Esophagus muscularis mucosa (tissue), 4 donors: ENCODE data around the gene MAPK12. TPM values are rescaled to one million over a fixed set of nuclear protein-coding genes. Genes with fewer than 3 reads are reported as not detected.

ENCODE experiments used
- DNase-seq: peaks from one replicate; pipeline ENCODE4 v3.0.0-alpha.2; 2017; ENCODE audit errors: extremely low spot score
- H3K27ac ChIP-seq, 4 donors: fragments of 200-600 bp; sonication (generic); replicated peaks in 1 of 4; 1 replicate in 3 of 4; 2 replicates in 1 of 4; pipeline ENCODE4 v1.5.1; 2016 to 2019; ENCODE audit warnings: mild to moderate bottlenecking in 1 of 4
- H3K27me3 ChIP-seq, 4 donors: fragments of 200-600 bp; sonication (generic); one replicate each; pipeline versions ENCODE4 v1.5.1 to v1.6.0; 2016 to 2019
- H3K36me3 ChIP-seq, 4 donors: fragments of 200-600 bp; sonication (generic); one replicate each; pipeline ENCODE4 v1.5.1; 2016 to 2019
- H3K4me1 ChIP-seq, 4 donors: fragments of 200-600 bp; sonication (generic); one replicate each; pipeline ENCODE4 v1.5.1; 2016 to 2019
- H3K4me3 ChIP-seq, 4 donors: fragments of 200-600 bp; sonication (generic); 1 replicate in 2 of 4; 2 replicates in 2 of 4; pipeline ENCODE4 v1.5.1; 2016 to 2019; ENCODE audit warnings: mild to moderate bottlenecking in 4 of 4, moderate library complexity in 1 of 4
- H3K9me3 ChIP-seq, 4 donors: fragments of 200-600 bp; sonication (generic); 1 replicate in 3 of 4; 2 replicates in 1 of 4; pipeline ENCODE4 v1.5.1; 2016 to 2019
- CTCF ChIP-seq, 3 experiments: fragments of 200-600 bp in 2 of 3; fragments of 450-650 bp in 1 of 3; sonication (generic) in 2 of 3; IDR thresholded peaks; one replicate each; pipeline ENCODE4 v1.5.1; 2017 to 2019; ENCODE audit warnings: antibody characterized with exemption in 3 of 3, mild to moderate bottlenecking in 2 of 3, moderate library complexity in 1 of 3
- EP300 ChIP-seq: sonication (generic); formaldehyde crosslinking; IDR thresholded peaks from one replicate; pipeline ENCODE4 v1.6.1; 2017; ENCODE audit warnings: antibody characterized with exemption
- POLR2A ChIP-seq: fragments of 450-650 bp; IDR thresholded peaks from one replicate; pipeline ENCODE4 v1.6.1; 2017; ENCODE audit warnings: antibody characterized with exemption, moderate library complexity, mild to moderate bottlenecking, low read depth
- POLR2AphosphoS5 ChIP-seq, 2 donors: sonication (generic); formaldehyde crosslinking; IDR thresholded peaks; one replicate each; pipeline ENCODE4 v1.6.1; 2017; ENCODE audit warnings: antibody characterized with exemption in 2 of 2
- WGBS: methylation state at CpG from one replicate; pipeline ENCODE4 v1.1.5; 2018; 5-methylcytosine and 5-hydroxymethylcytosine counted together
- intact Hi-C: fragments of 100-400 bp; cut with DNase I; formaldehyde crosslinking; loops from one replicate; pipeline ENCODE4 v1.15.1; 2023
- total RNA-seq, 4 donors: library from RNA; depleted of rRNA; stranded (reverse); fragments of >200 nt; gene quantifications; one replicate each; pipeline versions ENCODE4 v1.1.0 to v1.2.1, GENCODE V29; 2016

MAPK12 gene
- total RNA-seq, 4 donors from 2014 or later, result 5.8 to 22.9 (median 16.1) TPM

GRCh38 chr22:50216684-50217520 is 44.6 kb downstream of the MAPK12 start:
- no peak overlapping the region for H3K27ac ChIP-seq
- H3K27me3 ChIP-seq, result no peaks in the 10 kb centered on the region
- no peaks in the 10 kb centered on the region for H3K9me3 ChIP-seq
- intact Hi-C loops, result no loop called here
- DNase-seq, result no peak
- H3K4me1 ChIP-seq, result peaks cover 6 to 18% (median 12%) of the 10 kb centered on the region in 4 donors
- WGBS, result 94% methylated on average over 30 of the region's 57 CpGs
- peaks cover 54 to 98% (median 94%) of the 10 kb centered on the region in 4 donors for H3K36me3 ChIP-seq
- TF ChIP-seq POLR2AphosphoS5 (IDR thresholded peaks at IDR 0.05) (no peak), CTCF (IDR thresholded peaks at IDR 0.05) (no peak), EP300 (no peak), POLR2A (no peak)
- H3K4me3 ChIP-seq, result no peak overlapping the region

GRCh38 chr22:50216055-50216683 is 45.3 kb downstream of the MAPK12 start:
- Histone ChIP-seq H3K9me3 (no peaks in the 10 kb centered on the region), H3K27me3 (no peaks in the 10 kb centered on the region), H3K36me3 (peaks cover 47 to 97% (median 93%) of the 10 kb centered on the region in 4 donors), H3K4me1 (peaks cover 6 to 18% (median 12%) of the 10 kb centered on the region in 4 donors), H3K4me3 (no peak overlapping the region), H3K27ac (no peak overlapping the region)
- DNase-seq, result no peak
- WGBS, result 72% methylated on average over 10 of the region's 15 CpGs
- intact Hi-C loops, result no loop called here
- TF ChIP-seq CTCF (IDR thresholded peaks at IDR 0.05) (no peak), POLR2A (no peak), EP300 (no peak), POLR2AphosphoS5 (IDR thresholded peaks at IDR 0.05) (no peak)

- peaks cover 6 to 20% (median 12%) of the 10 kb centered on the region in 4 donors for H3K4me1 ChIP-seq
- intact Hi-C loops, result no loop called here
- no peak for DNase-seq
- H3K27me3 ChIP-seq, result no peaks in the 10 kb centered on the region
- no peak overlapping the region for H3K4me3 ChIP-seq
- 76% methylated on average over 11 of the region's 17 CpGs for WGBS
- H3K36me3 ChIP-seq, result peaks cover 47 to 97% (median 93%) of the 10 kb centered on the region in 4 donors
- H3K9me3 ChIP-seq, result no peaks in the 10 kb centered on the region
- H3K27ac ChIP-seq, result no peak overlapping the region
- TF ChIP-seq CTCF (IDR thresholded peaks at IDR 0.05) (no peak), EP300 (no peak), POLR2AphosphoS5 (IDR thresholded peaks at IDR 0.05) (no peak), POLR2A (no peak)
Measured at GRCh38 chr22:50215297-50216054, 46.0 kb downstream of the MAPK12 start.

- H3K4me1 ChIP-seq, result peaks cover 0 to 24% (median 10%) of the 10 kb centered on the region in 4 donors
- H3K27ac ChIP-seq, result no peak overlapping the region
- no peak for DNase-seq
- H3K9me3 ChIP-seq, result no peaks in the 10 kb centered on the region
- peaks cover 42 to 97% (median 92%) of the 10 kb centered on the region in 4 donors for H3K36me3 ChIP-seq
- no peak overlapping the region for H3K4me3 ChIP-seq
- intact Hi-C loops, result no loop called here
- TF ChIP-seq EP300 (no peak), CTCF (IDR thresholded peaks at IDR 0.05) (no peak), POLR2A (no peak), POLR2AphosphoS5 (IDR thresholded peaks at IDR 0.05) (no peak)
- 96% methylated on average over 9 of the region's 9 CpGs for WGBS
- no peaks in the 10 kb centered on the region for H3K27me3 ChIP-seq
Measured at GRCh38 chr22:50213263-50213662, 48.2 kb downstream of the MAPK12 start.
